SH-SY5Y (cell line): Measurements from ENCODE around the gene DEFB126.

ENCODE experiments used
- GATA2 ChIP-seq: IDR thresholded peaks from 2 replicates; pipeline ENCODE4 v1.6.1; 2011; ENCODE audit warnings: mild to moderate bottlenecking, low read depth, low read length
- GATA3 ChIP-seq: IDR thresholded peaks from 2 replicates; pipeline ENCODE4 v1.6.1; 2011; ENCODE audit warnings: low read depth, mild to moderate bottlenecking, low read length, moderate library complexity

GRCh38 chr20:142290-142689 is at the start of gene DEFB126:
- TF ChIP-seq GATA2 (no peak), GATA3 (no peak)
